WTC11 (cell line): ENCODE data around the gene DDAH2. TPM values are rescaled to one million over a fixed set of nuclear protein-coding genes. Genes with fewer than 3 reads are reported as not detected.
A peak's percentile ranks its signal among the peaks of the same experiment; 100 is the strongest.

Experiments
- ATAC-seq: fragments of 200-7000 bp; cut with Tn5 transposase; 2 replicates; pipeline ENCODE4 v1.10.0; 2021; ENCODE audit warnings: mild to moderate bottlenecking, moderate library complexity
- CTCF ChIA-PET: fragments of 300-600 bp; sonication (Branson Sonifier 250); formaldehyde crosslinking; loops from one replicate; lab custom pipeline; 2021; ENCODE audit warnings: antibody characterized with exemption; lab: Charles Lee
- POLR2A ChIA-PET: fragments of 350-600 bp; sonication (Branson Sonifier 250); formaldehyde crosslinking; loops from one replicate; lab custom pipeline; 2021; ENCODE audit warnings: antibody characterized with exemption; lab: Charles Lee
- DNase-seq: peaks from one replicate; pipeline ENCODE4 v3.0.0; 2021; ENCODE audit warnings: low spot score
- H3K27ac Mint-ChIP-seq: 2 replicates; pipeline ENCODE4 v1.8.0; 2021; ENCODE audit warnings: mixed read lengths
- H3K27me3 Mint-ChIP-seq: 2 replicates; pipeline ENCODE4 v1.8.0; 2021; ENCODE audit warnings: low read depth, mild to moderate bottlenecking, moderate library complexity, mixed read lengths
- H3K36me3 Mint-ChIP-seq: 2 replicates; pipeline ENCODE4 v1.8.0; 2021; ENCODE audit warnings: mixed read lengths
- H3K4me1 Mint-ChIP-seq: 2 replicates; pipeline ENCODE4 v1.8.0; 2022; ENCODE audit warnings: mixed read lengths
- H3K4me3 Mint-ChIP-seq: 2 replicates; pipeline ENCODE4 v1.8.0; 2021; ENCODE audit warnings: mild to moderate bottlenecking, moderate library complexity, mixed read lengths
- H3K9me3 Mint-ChIP-seq: 2 replicates; pipeline ENCODE4 v1.8.0; 2021; ENCODE audit warnings: mixed read lengths
- ATF1 ChIP-seq: sonication (generic); formaldehyde crosslinking; IDR thresholded peaks from 2 replicates; pipeline ENCODE4 v1.8.1; 2023; ENCODE audit warnings: mild to moderate bottlenecking, moderate library complexity, missing genetic modification reagents
- ESRRA ChIP-seq: sonication (generic); formaldehyde crosslinking; IDR thresholded peaks from 2 replicates; pipeline ENCODE4 v1.8.1; 2022; ENCODE audit warnings: mild to moderate bottlenecking, missing genetic modification reagents, borderline replicate concordance
- ETV6 ChIP-seq: sonication (generic); formaldehyde crosslinking; IDR thresholded peaks from 2 replicates; pipeline ENCODE4 v1.8.1; 2022; ENCODE audit warnings: mild to moderate bottlenecking, missing genetic modification reagents
- FOXJ3 ChIP-seq: sonication (generic); formaldehyde crosslinking; IDR thresholded peaks from 2 replicates; pipeline ENCODE4 v1.9.0; 2021; ENCODE audit warnings: missing genetic modification reagents, mild to moderate bottlenecking, borderline replicate concordance
- FOXK1 ChIP-seq: sonication (generic); formaldehyde crosslinking; IDR thresholded peaks from 2 replicates; pipeline ENCODE4 v1.8.0; 2022; ENCODE audit warnings: mild to moderate bottlenecking, moderate library complexity, missing genetic modification reagents
- FOXP1 ChIP-seq: sonication (generic); formaldehyde crosslinking; IDR thresholded peaks from 2 replicates; pipeline ENCODE4 v1.8.0; 2022; ENCODE audit warnings: missing genetic modification reagents, mild to moderate bottlenecking, moderate library complexity, borderline replicate concordance
- HMGA2 ChIP-seq: fragments of 250-450 bp; sonication (Bioruptor Pico); IDR thresholded peaks from 2 replicates; pipeline ENCODE4 v1.4.0; 2021; ENCODE audit warnings: mild to moderate bottlenecking, moderate library complexity
- JAZF1 ChIP-seq: fragments of 250-450 bp; sonication (Bioruptor Pico); IDR thresholded peaks from 2 replicates; pipeline ENCODE4 v1.9.0; 2021; ENCODE audit warnings: moderate library complexity, mild to moderate bottlenecking, inconsistent platforms
- MXD4 ChIP-seq: fragments of 250-450 bp; sonication (Bioruptor Pico); IDR thresholded peaks from 2 replicates; pipeline ENCODE4 v1.8.0; 2021; ENCODE audit warnings: mild to moderate bottlenecking, moderate library complexity, borderline replicate concordance
- NFYB ChIP-seq: sonication (generic); formaldehyde crosslinking; conservative IDR thresholded peaks from 2 replicates; pipeline ENCODE4 v1.8.0; 2022; ENCODE audit warnings: low read depth, missing genetic modification reagents
- NR1H2 ChIP-seq: sonication (generic); formaldehyde crosslinking; IDR thresholded peaks from 2 replicates; pipeline ENCODE4 v1.9.0; 2021; ENCODE audit warnings: mild to moderate bottlenecking, moderate library complexity, missing genetic modification reagents
- NR2C2 ChIP-seq: sonication (generic); formaldehyde crosslinking; IDR thresholded peaks from 2 replicates; pipeline ENCODE4 v1.8.0; 2022; ENCODE audit warnings: mild to moderate bottlenecking, missing genetic modification reagents
- PRDM15 ChIP-seq: sonication (generic); formaldehyde crosslinking; IDR thresholded peaks from 2 replicates; pipeline ENCODE4 v1.8.0; 2022; ENCODE audit warnings: missing genetic modification reagents
- RORB ChIP-seq: fragments of 250-450 bp; sonication (Bioruptor Pico); IDR thresholded peaks from 2 replicates; pipeline ENCODE4 v1.9.0; 2021; ENCODE audit warnings: mild to moderate bottlenecking
- SOX15 ChIP-seq: fragments of 250-450 bp; sonication (Bioruptor Pico); IDR thresholded peaks from 2 replicates; pipeline ENCODE4 v1.9.0; 2021; ENCODE audit warnings: mild to moderate bottlenecking
- TEAD1 ChIP-seq: sonication (generic); formaldehyde crosslinking; IDR thresholded peaks from 2 replicates; pipeline ENCODE4 v1.8.0; 2022; ENCODE audit warnings: mild to moderate bottlenecking, missing genetic modification reagents
- TEAD4 ChIP-seq: sonication (generic); formaldehyde crosslinking; IDR thresholded peaks from 2 replicates; pipeline ENCODE4 v1.8.0; 2022; ENCODE audit warnings: mild to moderate bottlenecking, missing genetic modification reagents
- ZNF138 ChIP-seq: sonication (generic); formaldehyde crosslinking; conservative IDR thresholded peaks from 2 replicates; pipeline ENCODE4 v1.8.1; 2022; ENCODE audit warnings: mild to moderate bottlenecking, moderate library complexity, missing genetic modification reagents
- ZNF423 ChIP-seq: fragments of 250-450 bp; sonication (Bioruptor Pico); IDR thresholded peaks from 2 replicates; pipeline ENCODE4 v2.1.2; 2022; ENCODE audit warnings: mild to moderate bottlenecking, moderate library complexity
- total RNA-seq: library from RNA; stranded (reverse); gene quantifications from 3 replicates; pipeline ENCODE4 v1.2.3, GENCODE V29; 2021

The DDAH2 gene
- total RNA-seq, 1 experiment from 2014 or later: 67.3 TPM

- ChIA-PET CTCF (no interaction called here), POLR2A (no interaction called here)
- no peaks in the 10 kb centered on the region for H3K9me3 Mint-ChIP-seq
- H3K27ac Mint-ChIP-seq: no peak overlapping the region
- H3K27me3 Mint-ChIP-seq: peaks cover 4% of the 10 kb centered on the region; the same call in 1 of the 2 replicates
- DNase-seq: no peak
- H3K4me3 Mint-ChIP-seq: no peak overlapping the region
- ATAC-seq: no peak
- peaks cover 18% of the 10 kb centered on the region for H3K4me1 Mint-ChIP-seq
- peaks cover 9% of the 10 kb centered on the region for H3K36me3 Mint-ChIP-seq
- TF ChIP-seq ZNF138 (CRISPR knock-in tag) (no peak), SOX15 (CRISPR knock-in tag) (no peak), RORB (CRISPR knock-in tag) (no peak), NR1H2 (CRISPR knock-in tag) (no peak), ATF1 (CRISPR knock-in tag) (no peak), NFYB (no peak), MXD4 (CRISPR knock-in tag) (no peak), NR2C2 (CRISPR knock-in tag) (no peak), TEAD1 (CRISPR knock-in tag) (no peak), ZNF423 (CRISPR knock-in tag) (no peak), HMGA2 (CRISPR knock-in tag) (no peak), ETV6 (CRISPR knock-in tag) (no peak)
These were observed 6.9 kb downstream of the DDAH2 start for GRCh38 chr6:31722173-31722572.

DNA sequence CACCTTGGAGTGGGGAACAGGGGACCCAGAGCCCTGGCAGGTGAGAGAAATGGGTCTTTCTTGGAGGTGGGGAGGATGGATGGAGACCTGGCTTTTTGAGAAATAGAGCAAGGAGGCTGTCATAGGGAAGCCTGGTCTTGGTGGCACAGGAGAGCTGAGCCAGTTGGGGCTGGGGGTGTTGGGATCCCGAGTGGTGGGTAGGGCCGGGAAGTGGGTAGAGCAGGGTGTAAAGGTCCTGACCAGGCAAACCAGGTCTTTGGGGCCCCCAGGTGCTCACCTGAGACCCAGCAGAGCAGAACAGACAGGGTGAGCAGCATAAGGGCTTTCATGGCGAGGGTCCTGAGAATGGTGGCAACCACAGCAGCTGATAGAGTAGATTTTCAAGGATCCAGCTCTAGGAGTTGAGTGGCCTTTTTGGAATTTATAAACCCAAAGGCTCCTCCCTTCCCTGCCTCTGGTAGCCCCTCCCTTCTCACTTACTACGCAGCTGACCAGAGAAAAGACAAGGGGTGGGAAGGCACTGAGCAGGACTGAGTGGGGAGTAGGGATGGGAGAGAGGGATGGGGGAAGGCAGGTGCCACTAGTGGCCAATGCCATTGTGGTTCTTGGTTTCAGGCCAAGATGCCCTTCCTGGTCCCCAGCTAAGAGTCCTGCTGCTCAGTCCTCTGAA lies 7.6 kb downstream of the DDAH2 start, which contains the start of gene LY6G6C:
Gene LY6G6C, minus strand, starts transcription at position 396 of the 670 bp plus-strand sequence. Its CDS starts 67 bp downstream, at position 329.
- POLR2A ChIA-PET: no interaction called here
- CTCF ChIA-PET: interaction anchor here (0.8 kb wide), 1 partner anchor 22 kb away, joined by 3 read pairs; no protein-coding TSS in a partner anchor
- TF ChIP-seq RORB (CRISPR knock-in tag): no peak
- Mint-ChIP-seq H3K27ac (no peak within 1 kb of the TSS; the same call in 1 of the 2 replicates), H3K27me3 (peaks cover 4% of the 10 kb centered on the region; the same call in 1 of the 2 replicates), H3K4me3 (no peak within 1 kb of the TSS), H3K36me3 (peaks cover 2% of the 10 kb centered on the region), H3K4me1 (peaks cover 19% of the 10 kb centered on the region), H3K9me3 (no peaks in the 10 kb centered on the region)
- ATAC-seq (no peak), DNase-seq (no peak)

DNA sequence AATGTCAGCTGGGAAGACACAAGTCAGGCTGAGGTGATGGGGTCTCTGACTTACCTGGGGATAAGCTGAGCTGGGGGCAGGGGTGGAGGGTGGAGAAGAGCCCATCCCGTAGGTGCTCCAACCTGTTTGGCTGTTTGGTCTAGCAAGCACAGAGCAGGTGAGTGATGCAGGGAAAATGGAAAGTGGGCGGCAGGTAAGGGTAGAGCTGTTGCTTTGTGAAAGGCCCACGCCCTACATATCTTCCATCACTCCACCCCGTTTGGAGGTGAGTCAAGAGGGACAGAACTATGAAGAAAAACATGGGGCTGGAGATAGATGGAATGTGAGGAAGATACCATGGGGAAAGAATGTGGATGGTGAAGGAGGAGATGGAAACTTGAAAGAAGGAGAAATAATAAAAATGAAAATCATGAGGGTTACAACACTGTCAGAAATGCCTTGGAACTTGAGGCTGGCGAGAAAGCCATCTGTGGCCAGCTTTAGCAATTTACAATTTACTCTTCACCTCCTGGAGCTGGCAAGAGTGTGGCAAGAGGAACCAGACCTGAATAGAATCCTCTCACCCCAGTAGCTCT lies 8.8 kb downstream of the DDAH2 start:
- ATAC-seq (no peak), DNase-seq (no peak)
- Mint-ChIP-seq H3K27me3 (peaks cover 4% of the 10 kb centered on the region; the same call in 1 of the 2 replicates), H3K36me3 (no peaks in the 10 kb centered on the region), H3K4me1 (peaks cover 19% of the 10 kb centered on the region), H3K4me3 (no peak overlapping the region), H3K27ac (no peak overlapping the region), H3K9me3 (no peaks in the 10 kb centered on the region)
- no peak for TF ChIP-seq FOXJ3 (CRISPR knock-in tag)
- ChIA-PET POLR2A (no interaction called here), CTCF (interaction anchor here (1.9 kb wide), 1 partner anchor 9 kb away, joined by 4 read pairs; no protein-coding TSS in a partner anchor)

DNA sequence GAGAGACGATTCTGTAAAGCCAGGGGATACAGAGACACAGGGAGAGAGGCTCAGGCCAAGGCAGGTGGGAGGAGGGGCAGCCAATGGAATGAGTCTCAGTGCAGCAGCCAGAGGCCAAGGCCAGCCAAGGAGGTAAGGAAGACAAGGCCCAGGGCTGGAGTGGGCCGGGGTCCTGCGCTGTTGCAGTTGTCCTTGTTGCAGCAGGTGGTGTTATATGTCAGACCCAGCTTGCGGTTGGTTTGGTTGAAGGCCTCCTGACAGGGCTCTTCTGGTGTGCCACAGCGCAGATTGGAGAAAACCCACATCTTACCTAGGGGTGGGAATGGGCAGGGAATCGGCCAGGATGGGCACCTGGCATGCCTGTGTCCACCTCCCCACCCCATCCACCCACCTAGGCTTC lies 10.1 kb downstream of the DDAH2 start:
- POLR2A ChIA-PET: interaction anchor here (0.5 kb wide), 1 partner anchor 18 kb away, joined by 3 read pairs; no protein-coding TSS in a partner anchor
- Mint-ChIP-seq H3K36me3 (no peaks in the 10 kb centered on the region), H3K27me3 (peaks cover 4% of the 10 kb centered on the region; the same call in 1 of the 2 replicates), H3K9me3 (no peaks in the 10 kb centered on the region)
- TF ChIP-seq JAZF1 (CRISPR knock-in tag) (no peak), FOXK1 (no peak), FOXP1 (CRISPR knock-in tag) (no peak), TEAD4 (CRISPR knock-in tag) (no peak), ESRRA (CRISPR knock-in tag) (no peak), PRDM15 (peak; percentile 49; the same call in 1 of the 2 replicates)
- TF ChIP-seq, all 79 proteins: peak for 1
- peaks cover 27% of the 10 kb centered on the region for H3K4me1 Mint-ChIP-seq
- DNase-seq: no peak
- CTCF ChIA-PET: interaction anchor here (0.8 to 1.9 kb wide), 3 partner anchors 11 to 51 kb away, joined by 3 to 4 read pairs (median 4); no protein-coding TSS in a partner anchor
- no peak for ATAC-seq
- 0 out of 2 replicates have a peak overlapping the region, but pooled peaks have one; percentile 13 for H3K4me3 Mint-ChIP-seq
- no peak overlapping the region for H3K27ac Mint-ChIP-seq
